K562 (cell line): Measurements from ENCODE around the gene STAP1.

ENCODE experiments used
- CBX3 ChIP-seq, 2 experiments: IDR thresholded peaks; 1 replicate in 1 of 2; 2 replicates in 1 of 2; pipeline ENCODE4 v1.6.1; 2012; ENCODE audit warnings: inconsistent platforms in 2 of 2, low read length in 2 of 2, borderline replicate concordance in 1 of 2, control low read depth in 1 of 2
- CREB1 ChIP-seq, 2 experiments: sonication (generic) in 1 of 2; formaldehyde crosslinking in 1 of 2; IDR thresholded peaks; 2 replicates each; pipeline versions ENCODE4 v1.6.1 to v1.8.0; 2012 to 2022; ENCODE audit warnings: inconsistent platforms in 1 of 2, mild to moderate bottlenecking in 1 of 2, missing genetic modification reagents in 1 of 2, moderate library complexity in 1 of 2
- ESRRB ChIP-seq: fragments of 250-450 bp; sonication (Bioruptor Pico); IDR thresholded peaks from 2 replicates; pipeline ENCODE4 v1.5.0; 2020; ENCODE audit warnings: mild to moderate bottlenecking, moderate library complexity, borderline replicate concordance
- MXI1 ChIP-seq: IDR thresholded peaks from 2 replicates; pipeline ENCODE4 v1.6.1; 2011; ENCODE audit warnings: low read depth, mild to moderate bottlenecking, improper control_type of control experiment, low read length
- NBN ChIP-seq: fragments of 450-650 bp; IDR thresholded peaks from 2 replicates; pipeline ENCODE4 v1.6.1; 2016; ENCODE audit warnings: low read depth, mild to moderate bottlenecking
- NFIC ChIP-seq: fragments of 450-650 bp; IDR thresholded peaks from 2 replicates; pipeline ENCODE4 v1.6.1; 2017; ENCODE audit warnings: mild to moderate bottlenecking, inconsistent platforms
- POLR2A ChIP-seq: fragments of 450-650 bp; conservative IDR thresholded peaks from 2 replicates; pipeline ENCODE4 v1.6.1; 2016
- POLR2AphosphoS5 ChIP-seq: IDR thresholded peaks from 2 replicates; pipeline ENCODE4 v1.6.1; 2011; ENCODE audit warnings: mild to moderate bottlenecking, low read depth, low read length, moderate library complexity; ENCODE audit not compliant: control insufficient read depth, insufficient read depth
- ZNF764 ChIP-seq: fragments of 250-450 bp; sonication (Bioruptor Pico); IDR thresholded peaks from 2 replicates; pipeline ENCODE4 v1.4.0; 2020; ENCODE audit warnings: low read depth, mild to moderate bottlenecking, moderate library complexity
- TF ChIP-seq, protein P1 (sequence below), 3 experiments: IDR thresholded peaks in 2 of 3; conservative IDR thresholded peaks in 1 of 3; 2 replicates each; pipeline ENCODE4 v1.5.1; 2011 to 2012; ENCODE audit warnings: low read length in 3 of 3, mild to moderate bottlenecking in 3 of 3, control low read depth in 2 of 3, improper control_type of control experiment in 1 of 3, inconsistent platforms in 1 of 3, low read depth in 1 of 3, mixed read lengths in 1 of 3, moderate library complexity in 1 of 3; ENCODE audit not compliant: insufficient read depth in 2 of 3

DNA sequence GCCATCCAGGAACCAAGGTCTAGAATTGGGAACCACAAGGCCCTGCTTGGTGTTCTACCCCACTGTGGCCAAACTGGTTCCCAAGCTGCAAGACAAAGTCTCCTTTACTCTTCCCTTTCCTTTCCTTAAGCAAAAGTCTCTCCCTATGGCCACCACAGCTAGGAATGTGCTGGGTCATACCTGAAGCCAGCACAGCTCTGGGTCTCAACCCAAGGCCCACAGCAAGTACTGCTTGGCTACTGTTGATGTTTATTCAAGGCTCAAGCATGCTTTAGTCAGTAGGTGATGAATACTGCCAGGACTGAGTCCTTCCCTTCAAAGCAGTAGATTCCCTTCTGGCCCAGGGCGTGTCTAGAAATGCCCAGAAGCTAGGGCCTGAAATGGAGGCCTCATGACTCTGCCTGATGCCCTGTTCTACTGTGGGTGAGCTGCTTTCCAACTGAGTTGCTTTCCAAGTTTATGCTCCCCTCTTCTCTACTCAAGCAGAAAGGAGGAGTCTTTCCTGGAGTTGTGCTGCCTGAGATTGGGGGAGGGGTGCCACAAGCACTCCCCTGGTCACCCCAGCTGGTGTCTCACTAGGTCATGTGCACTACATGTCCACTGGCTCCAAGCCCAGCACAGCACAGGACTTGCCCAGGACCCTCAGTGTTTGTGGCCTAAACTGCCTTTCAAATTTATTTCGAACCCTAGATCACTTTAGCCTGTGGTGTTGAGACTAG is 44.9 kb downstream of the STAP1 start:
- no peak for TF ChIP-seq CBX3 (IDR thresholded peaks at IDR 0.05; ENCODE audit: borderline replicate concordance in 1 of 2, low read length in 2 of 2)
- TF ChIP-seq CREB1 (IDR thresholded peaks at IDR 0.05) = no peak
- no peak for TF ChIP-seq CREB1 (CRISPR knock-in tag; IDR thresholded peaks at IDR 0.05)
- TF ChIP-seq, protein P1, sequence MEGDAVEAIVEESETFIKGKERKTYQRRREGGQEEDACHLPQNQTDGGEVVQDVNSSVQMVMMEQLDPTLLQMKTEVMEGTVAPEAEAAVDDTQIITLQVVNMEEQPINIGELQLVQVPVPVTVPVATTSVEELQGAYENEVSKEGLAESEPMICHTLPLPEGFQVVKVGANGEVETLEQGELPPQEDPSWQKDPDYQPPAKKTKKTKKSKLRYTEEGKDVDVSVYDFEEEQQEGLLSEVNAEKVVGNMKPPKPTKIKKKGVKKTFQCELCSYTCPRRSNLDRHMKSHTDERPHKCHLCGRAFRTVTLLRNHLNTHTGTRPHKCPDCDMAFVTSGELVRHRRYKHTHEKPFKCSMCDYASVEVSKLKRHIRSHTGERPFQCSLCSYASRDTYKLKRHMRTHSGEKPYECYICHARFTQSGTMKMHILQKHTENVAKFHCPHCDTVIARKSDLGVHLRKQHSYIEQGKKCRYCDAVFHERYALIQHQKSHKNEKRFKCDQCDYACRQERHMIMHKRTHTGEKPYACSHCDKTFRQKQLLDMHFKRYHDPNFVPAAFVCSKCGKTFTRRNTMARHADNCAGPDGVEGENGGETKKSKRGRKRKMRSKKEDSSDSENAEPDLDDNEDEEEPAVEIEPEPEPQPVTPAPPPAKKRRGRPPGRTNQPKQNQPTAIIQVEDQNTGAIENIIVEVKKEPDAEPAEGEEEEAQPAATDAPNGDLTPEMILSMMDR (IDR thresholded peaks at IDR 0.05 in 2 of 3, conservative IDR thresholded peaks at IDR 0.05 in 1 of 3; ENCODE audit: insufficient read depth in 2 of 3, low read depth in 1 of 3, low read length in 3 of 3) = no peak
- no peak for TF ChIP-seq POLR2A
- no peak for TF ChIP-seq ZNF764 (CRISPR knock-in tag)
- TF ChIP-seq NFIC = no peak
- no peak for TF ChIP-seq NBN
- TF ChIP-seq ESRRB = no peak
- TF ChIP-seq POLR2AphosphoS5 = no peak
- TF ChIP-seq MXI1 = no peak
